Measurements from ENCODE around the gene SLC30A1. TPM values are rescaled to one million over a fixed set of nuclear protein-coding genes. Genes with fewer than 3 reads are reported as not detected.

SLC30A1 gene
- total and polyA plus RNA-seq, 2 of the 13 experiments (the other 11 are each of a cell fraction or from before 2014, with no cell fraction given) = 5.9 to 24.4 TPM

- TF ChIP-seq RBAK (CRISPR knock-in tag; IDR thresholded peaks at IDR 0.05) = no peak
- TF ChIP-seq ZSCAN12 (CRISPR knock-in tag; IDR thresholded peaks at IDR 0.05) = 0 out of 2 replicates have a peak, but pooled peaks have one; percentile 39
- TF ChIP-seq RFXAP (CRISPR knock-in tag; IDR thresholded peaks at IDR 0.05; ENCODE audit: borderline replicate concordance) = peak; percentile 38; the same call in 1 of the 2 replicates
- TF ChIP-seq SP140L (CRISPR knock-in tag; IDR thresholded peaks at IDR 0.05; ENCODE audit: borderline replicate concordance) = no peak
- peak; percentile 38; the same call in 1 of the 2 replicates for TF ChIP-seq HOXD1 (CRISPR knock-in tag; IDR thresholded peaks at IDR 0.05)
- TF ChIP-seq RFXANK (CRISPR knock-in tag; IDR thresholded peaks at IDR 0.05) = no peak
- TF ChIP-seq TBP (CRISPR knock-in tag; IDR thresholded peaks at IDR 0.05) = no peak
- TF ChIP-seq HDAC6 (IDR thresholded peaks at IDR 0.05; ENCODE audit: low read depth, low read length) = no peak
- TF ChIP-seq, protein P1, sequence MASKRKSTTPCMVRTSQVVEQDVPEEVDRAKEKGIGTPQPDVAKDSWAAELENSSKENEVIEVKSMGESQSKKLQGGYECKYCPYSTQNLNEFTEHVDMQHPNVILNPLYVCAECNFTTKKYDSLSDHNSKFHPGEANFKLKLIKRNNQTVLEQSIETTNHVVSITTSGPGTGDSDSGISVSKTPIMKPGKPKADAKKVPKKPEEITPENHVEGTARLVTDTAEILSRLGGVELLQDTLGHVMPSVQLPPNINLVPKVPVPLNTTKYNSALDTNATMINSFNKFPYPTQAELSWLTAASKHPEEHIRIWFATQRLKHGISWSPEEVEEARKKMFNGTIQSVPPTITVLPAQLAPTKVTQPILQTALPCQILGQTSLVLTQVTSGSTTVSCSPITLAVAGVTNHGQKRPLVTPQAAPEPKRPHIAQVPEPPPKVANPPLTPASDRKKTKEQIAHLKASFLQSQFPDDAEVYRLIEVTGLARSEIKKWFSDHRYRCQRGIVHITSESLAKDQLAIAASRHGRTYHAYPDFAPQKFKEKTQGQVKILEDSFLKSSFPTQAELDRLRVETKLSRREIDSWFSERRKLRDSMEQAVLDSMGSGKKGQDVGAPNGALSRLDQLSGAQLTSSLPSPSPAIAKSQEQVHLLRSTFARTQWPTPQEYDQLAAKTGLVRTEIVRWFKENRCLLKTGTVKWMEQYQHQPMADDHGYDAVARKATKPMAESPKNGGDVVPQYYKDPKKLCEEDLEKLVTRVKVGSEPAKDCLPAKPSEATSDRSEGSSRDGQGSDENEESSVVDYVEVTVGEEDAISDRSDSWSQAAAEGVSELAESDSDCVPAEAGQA (IDR thresholded peaks at IDR 0.05; ENCODE audit: low read depth) = no peak
- TF ChIP-seq, protein P1 (CRISPR knock-in tag; IDR thresholded peaks at IDR 0.05; ENCODE audit: borderline replicate concordance) = no peak
- TF ChIP-seq ZNF841 (CRISPR knock-in tag; IDR thresholded peaks at IDR 0.05; ENCODE audit: borderline replicate concordance) = no peak
- no peak for TF ChIP-seq ZFP36L2 (CRISPR knock-in tag; IDR thresholded peaks at IDR 0.05)
- no peak for TF ChIP-seq AKAP8 (CRISPR knock-in tag; IDR thresholded peaks at IDR 0.05)
- no peak for TF ChIP-seq MZF1 (CRISPR knock-in tag; IDR thresholded peaks at IDR 0.05; ENCODE audit: borderline replicate concordance)
- TF ChIP-seq ZNF558 (CRISPR knock-in tag; IDR thresholded peaks at IDR 0.05; ENCODE audit: borderline replicate concordance) = peak; percentile 77; the same call in 1 of the 2 replicates
- no peak for TF ChIP-seq PRDM4 (CRISPR knock-in tag; IDR thresholded peaks at IDR 0.05; ENCODE audit: borderline replicate concordance)
- no peak for TF ChIP-seq ZNF747 (CRISPR knock-in tag; IDR thresholded peaks at IDR 0.05; ENCODE audit: borderline replicate concordance)
- TF ChIP-seq, protein P2, sequence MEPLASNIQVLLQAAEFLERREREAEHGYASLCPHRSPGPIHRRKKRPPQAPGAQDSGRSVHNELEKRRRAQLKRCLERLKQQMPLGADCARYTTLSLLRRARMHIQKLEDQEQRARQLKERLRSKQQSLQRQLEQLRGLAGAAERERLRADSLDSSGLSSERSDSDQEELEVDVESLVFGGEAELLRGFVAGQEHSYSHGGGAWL (CRISPR knock-in tag; IDR thresholded peaks at IDR 0.05) = no peak
- TF ChIP-seq ZNF143 (CRISPR knock-in tag; IDR thresholded peaks at IDR 0.05) = no peak
- TF ChIP-seq, protein P3, sequence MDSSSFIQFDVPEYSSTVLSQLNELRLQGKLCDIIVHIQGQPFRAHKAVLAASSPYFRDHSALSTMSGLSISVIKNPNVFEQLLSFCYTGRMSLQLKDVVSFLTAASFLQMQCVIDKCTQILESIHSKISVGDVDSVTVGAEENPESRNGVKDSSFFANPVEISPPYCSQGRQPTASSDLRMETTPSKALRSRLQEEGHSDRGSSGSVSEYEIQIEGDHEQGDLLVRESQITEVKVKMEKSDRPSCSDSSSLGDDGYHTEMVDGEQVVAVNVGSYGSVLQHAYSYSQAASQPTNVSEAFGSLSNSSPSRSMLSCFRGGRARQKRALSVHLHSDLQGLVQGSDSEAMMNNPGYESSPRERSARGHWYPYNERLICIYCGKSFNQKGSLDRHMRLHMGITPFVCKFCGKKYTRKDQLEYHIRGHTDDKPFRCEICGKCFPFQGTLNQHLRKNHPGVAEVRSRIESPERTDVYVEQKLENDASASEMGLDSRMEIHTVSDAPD (CRISPR knock-in tag; IDR thresholded peaks at IDR 0.05) = no peak
These were observed 710 bp upstream of the SLC30A1 start (continued) for GRCh38 chr1:211579440-211580302.

All from HepG2 (cell line).